HPDE6-E6E7 (cell line): ENCODE results near the gene HEPACAM2.
A peak's percentile ranks its signal among the peaks of the same experiment; 100 is the strongest.

Experiments used
- DNase-seq: peaks from one replicate; pipeline ENCODE4 v3.0.0; 2011; ENCODE audit warnings: missing footprints; ENCODE audit errors: extremely low spot score

The HEPACAM2 gene

GRCh38 chr7:93147363-93147762, 78.9 kb downstream of the HEPACAM2 start:
- DNase-seq: peak; percentile 14

- no peak for DNase-seq
Observed at GRCh38 chr7:93146472-93147141, 79.7 kb downstream of the HEPACAM2 start.

DNA sequence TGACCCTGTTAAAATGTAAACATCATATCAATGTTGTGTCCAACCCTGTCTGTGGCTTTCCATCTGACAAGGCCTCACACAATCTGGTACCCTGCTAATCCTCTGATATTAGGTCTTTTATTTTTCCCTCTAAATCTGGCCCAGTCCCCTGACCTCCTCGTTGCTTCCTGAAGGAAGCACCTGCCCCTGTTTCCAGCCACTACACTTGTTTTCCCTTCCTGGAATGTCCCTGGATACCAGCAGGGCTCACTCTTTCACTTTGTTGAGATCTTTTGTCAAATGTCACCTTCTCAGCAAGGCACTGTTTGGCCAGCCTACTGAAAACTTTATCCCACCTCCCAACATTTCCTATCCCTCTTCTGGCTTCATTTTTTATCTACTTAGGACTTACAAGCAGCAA, 80.2 kb downstream of the HEPACAM2 start:
- no peak for DNase-seq

GRCh38 chr7:93145354-93145753, 80.9 kb downstream of the HEPACAM2 start:
- no peak for DNase-seq

GRCh38 chr7:93142127-93142526, 84.1 kb downstream of the HEPACAM2 start:
- DNase-seq: no peak

DNA sequence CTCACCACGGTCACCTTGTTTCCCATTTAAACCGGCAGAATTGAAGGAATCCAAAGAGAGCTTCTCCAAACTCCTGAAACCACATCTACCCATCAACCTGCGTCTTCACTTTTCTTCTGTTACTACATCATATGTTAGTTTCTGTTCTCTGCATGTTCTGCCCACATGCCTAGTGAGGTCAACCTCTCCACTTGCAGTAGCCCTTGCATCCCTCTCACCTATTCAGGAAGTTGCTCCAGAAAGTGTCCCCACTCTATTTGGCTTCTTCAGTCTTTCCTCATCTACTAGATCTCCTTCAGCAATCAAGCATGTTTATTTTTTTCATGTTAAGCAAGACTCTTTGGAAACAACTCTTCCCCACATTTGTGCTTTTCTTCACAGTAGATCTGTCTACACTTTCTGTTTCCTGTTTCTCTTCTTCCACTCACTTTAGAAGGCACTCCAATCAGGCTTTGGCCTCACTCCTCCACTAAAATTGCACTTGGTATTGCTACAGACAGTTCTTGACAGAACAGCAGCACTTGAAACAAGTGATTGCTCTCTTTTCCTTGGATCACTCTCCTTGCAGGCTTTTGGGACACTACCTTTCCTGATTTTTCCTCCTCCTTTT, 85.6 kb downstream of the HEPACAM2 start:
- DNase-seq: no peak

DNA sequence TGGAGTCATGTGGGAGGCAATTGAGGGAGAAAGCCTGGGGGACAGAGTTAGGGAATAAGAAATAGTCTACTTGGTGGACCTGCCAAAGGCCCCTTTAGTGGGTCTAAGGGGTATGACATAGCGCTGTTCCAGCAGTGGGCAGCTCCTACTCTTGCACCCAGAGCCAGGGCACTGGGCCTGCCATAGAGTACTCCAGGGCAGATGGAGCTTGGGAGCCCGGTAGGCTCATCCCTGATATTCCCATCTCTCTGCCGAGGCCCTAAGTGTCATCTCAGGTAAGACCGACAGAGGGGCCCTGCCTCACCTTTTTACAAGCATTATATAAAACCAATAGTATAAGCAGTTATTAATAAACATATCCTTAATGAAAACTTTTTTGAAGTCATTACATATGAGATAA, 87.7 kb downstream of the HEPACAM2 start:
- DNase-seq: no peak
